DOHH2 (cell line): ENCODE data around the gene NDRG3.
"Not testable (repeated sequence)": the region's sequence is repeated elsewhere in the genome, so short reads cannot be mapped to it uniquely, and the experiment has no call there.

Experiments used
- H3F3A ChIP-seq: fragments of 200-600 bp; sonication (generic), shearing (Covaris generic); 2 replicates; pipeline ENCODE4 v1.6.0; 2016; ENCODE audit warnings: antibody characterized with exemption, mild to moderate bottlenecking; ENCODE audit not compliant: control insufficient read depth, insufficient read depth
- H3K27ac ChIP-seq: fragments of 200-600 bp; sonication (generic); 2 replicates; pipeline ENCODE4 v1.5.1; 2014; ENCODE audit warnings: low read depth, mild to moderate bottlenecking, low read length, moderate library complexity
- H3K27me3 ChIP-seq: fragments of 200-600 bp; sonication (generic); 2 replicates; pipeline ENCODE4 v1.6.1; 2014; ENCODE audit warnings: mild to moderate bottlenecking, low read length, mixed read lengths; ENCODE audit not compliant: control insufficient read depth
- H3K36me3 ChIP-seq: fragments of 200-600 bp; sonication (generic); 2 replicates; pipeline ENCODE4 v1.6.1; 2014; ENCODE audit warnings: mild to moderate bottlenecking, low read length, moderate library complexity, mixed read lengths; ENCODE audit not compliant: control insufficient read depth
- H3K4me1 ChIP-seq: fragments of 200-600 bp; sonication (generic); 2 replicates; pipeline ENCODE4 v1.6.1; 2014; ENCODE audit warnings: mild to moderate bottlenecking, low read length, mixed read lengths; ENCODE audit not compliant: control insufficient read depth
- H3K4me2 ChIP-seq: fragments of 200-600 bp; sonication (generic); 2 replicates; pipeline ENCODE4 v1.6.0; 2014; ENCODE audit warnings: mild to moderate bottlenecking, low read length, moderate library complexity
- H3K4me3 ChIP-seq: fragments of 200-600 bp; sonication (generic); 2 replicates; pipeline ENCODE4 v1.5.1; 2014; ENCODE audit warnings: mild to moderate bottlenecking, low read length, mixed read lengths
- H3K79me2 ChIP-seq: fragments of 200-600 bp; sonication (generic); 2 replicates; pipeline ENCODE4 v1.6.1; 2014; ENCODE audit warnings: mild to moderate bottlenecking, low read length, mixed read lengths; ENCODE audit not compliant: control insufficient read depth
- H3K9me2 ChIP-seq: fragments of 200-600 bp; sonication (generic); replicated peaks from 2 replicates; pipeline ENCODE4 v1.6.1; 2014; ENCODE audit warnings: mild to moderate bottlenecking, low read length, mixed read lengths; ENCODE audit not compliant: control insufficient read depth
- H3K9me3 ChIP-seq: fragments of 200-600 bp; sonication (generic); 2 replicates; pipeline ENCODE4 v1.6.1; 2014; ENCODE audit warnings: antibody characterized with exemption, low read length, mixed read lengths; ENCODE audit not compliant: control insufficient read depth, insufficient read depth
- H4K20me1 ChIP-seq: fragments of 200-600 bp; sonication (generic); 2 replicates; pipeline ENCODE4 v1.6.0; 2014; ENCODE audit warnings: low read depth, mild to moderate bottlenecking, antibody characterized with exemption, low read length, moderate library complexity; ENCODE audit not compliant: control insufficient read depth, insufficient read depth
- CTCF ChIP-seq: fragments of 200-600 bp; sonication (generic); IDR thresholded peaks from one replicate; pipeline ENCODE4 v1.5.1; 2014; ENCODE audit warnings: antibody characterized with exemption, mild to moderate bottlenecking, low read depth, low read length; ENCODE audit not compliant: poor library complexity, severe bottlenecking
- EZH2phosphoT487 ChIP-seq: fragments of 200-600 bp; sonication (generic); IDR thresholded peaks from 2 replicates; pipeline ENCODE4 v1.6.1; 2017; ENCODE audit warnings: borderline replicate concordance, mild to moderate bottlenecking, antibody characterized with exemption, low read length, moderate library complexity, mixed read lengths

Gene NDRG3

GRCh38 chr20:36703530-36703929 is 42.4 kb downstream of the NDRG3 start:
- H3K9me2 ChIP-seq = no peaks in the 10 kb centered on the region
- no peak overlapping the region for H3K4me2 ChIP-seq
- H3K9me3 ChIP-seq = no peaks in the 10 kb centered on the region
- H3F3A ChIP-seq = no peaks in the 10 kb centered on the region
- H3K27me3 ChIP-seq = no peaks in the 10 kb centered on the region
- no peaks in the 10 kb centered on the region for H3K4me1 ChIP-seq
- no peak overlapping the region for H3K27ac ChIP-seq
- H3K4me3 ChIP-seq = no peak overlapping the region
- H3K36me3 ChIP-seq = no peaks in the 10 kb centered on the region
- H4K20me1 ChIP-seq = no peaks in the 10 kb centered on the region
- TF ChIP-seq EZH2phosphoT487 (no peak), CTCF (no peak)
- H3K79me2 ChIP-seq = no peaks in the 10 kb centered on the region

- Histone ChIP-seq H3K9me3 (no peaks in the 10 kb centered on the region), H3K27me3 (no peaks in the 10 kb centered on the region), H3K36me3 (no peaks in the 10 kb centered on the region), H3K4me1 (no peaks in the 10 kb centered on the region), H4K20me1 (no peaks in the 10 kb centered on the region), H3K4me2 (no peak overlapping the region), H3K79me2 (no peaks in the 10 kb centered on the region), H3F3A (no peaks in the 10 kb centered on the region), H3K9me2 (no peaks in the 10 kb centered on the region), H3K27ac (no peak overlapping the region), H3K4me3 (no peak overlapping the region)
- TF ChIP-seq CTCF = no peak
- TF ChIP-seq EZH2phosphoT487 = no peak
Measured at GRCh38 chr20:36700438-36700837, 45.5 kb downstream of the NDRG3 start.

DNA sequence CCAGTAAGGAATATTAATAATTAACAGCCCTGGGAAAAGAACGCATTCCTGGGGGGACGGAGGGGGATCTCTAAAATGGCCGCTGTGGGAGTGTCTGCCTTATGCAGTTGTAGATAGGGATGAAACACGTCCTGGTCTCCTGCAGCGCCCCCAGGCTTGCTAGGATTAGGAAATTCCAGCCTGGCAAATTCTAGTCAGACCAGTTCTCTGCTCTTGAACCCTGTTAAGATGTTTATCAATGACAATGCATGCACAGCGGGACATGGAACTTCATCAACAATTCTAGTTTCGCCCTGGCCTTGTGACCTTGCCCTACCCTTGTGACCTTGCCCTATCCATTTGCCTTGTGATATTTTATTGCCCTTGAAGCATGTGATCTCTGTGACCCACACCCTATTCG is 50.4 kb downstream of the NDRG3 start:
- H3K4me2 ChIP-seq, H3K27me3 ChIP-seq, H3K9me3 ChIP-seq, H3K4me3 ChIP-seq, H3K27ac ChIP-seq, H4K20me1 ChIP-seq, H3K4me1 ChIP-seq, H3F3A ChIP-seq, H3K36me3 ChIP-seq, H3K79me2 ChIP-seq, H3K9me2 ChIP-seq: not testable (repeated sequence)

- no peaks in the 10 kb centered on the region for H3K9me2 ChIP-seq
- H3K79me2 ChIP-seq = no peaks in the 10 kb centered on the region
- H3K27ac ChIP-seq = no peak overlapping the region
- no peaks in the 10 kb centered on the region for H4K20me1 ChIP-seq
- TF ChIP-seq EZH2phosphoT487 (no peak), CTCF (no peak)
- H3K27me3 ChIP-seq = no peaks in the 10 kb centered on the region
- no peak overlapping the region for H3K4me3 ChIP-seq
- no peaks in the 10 kb centered on the region for H3K4me1 ChIP-seq
- H3K4me2 ChIP-seq = no peak overlapping the region
- no peaks in the 10 kb centered on the region for H3K36me3 ChIP-seq
- H3F3A ChIP-seq = no peaks in the 10 kb centered on the region
- H3K9me3 ChIP-seq = no peaks in the 10 kb centered on the region
Measured at GRCh38 chr20:36688630-36689029, 57.3 kb downstream of the NDRG3 start.
